ENCODE data around the gene CPNE6.

Gene CPNE6

GRCh38 chr14:24056800-24057184 lies 14.6 kb upstream of the CPNE6 start:
- no peak for TF ChIP-seq ZNF768 (tag by site-specific recombination; IDR thresholded peaks at IDR 0.05)
- no peak for TF ChIP-seq ZNF10 (tag by site-specific recombination; IDR thresholded peaks at IDR 0.05)
- no peak for TF ChIP-seq ZBTB21 (tag by site-specific recombination; IDR thresholded peaks at IDR 0.05)
- TF ChIP-seq ZNF843 (tag by site-specific recombination; IDR thresholded peaks at IDR 0.05) = no peak
- TF ChIP-seq PRDM6 (tag by site-specific recombination; IDR thresholded peaks at IDR 0.05) = no peak
- no peak for TF ChIP-seq ZNF18 (tag by site-specific recombination; IDR thresholded peaks at IDR 0.05)
- TF ChIP-seq PRDM10 (tag by site-specific recombination; IDR thresholded peaks at IDR 0.05) = no peak
- no peak for TF ChIP-seq ZNF366 (tag by site-specific recombination; conservative IDR thresholded peaks at IDR 0.05)
- TF ChIP-seq ZBTB17 (tag by site-specific recombination; IDR thresholded peaks at IDR 0.05) = no peak
- TF ChIP-seq BCL11A (tag by site-specific recombination; IDR thresholded peaks at IDR 0.05; ENCODE audit: low read depth) = no peak
- no peak for TF ChIP-seq ZNF214 (tag by site-specific recombination; IDR thresholded peaks at IDR 0.05; ENCODE audit: borderline replicate concordance)
- TF ChIP-seq TRIM28 (IDR thresholded peaks at IDR 0.05; ENCODE audit: borderline replicate concordance, low read length) = no peak
- Histone ChIP-seq H3K4me3 (ENCODE audit: low read depth, low read length) (no peak overlapping the region), H3K9me3 (ENCODE audit: control insufficient read depth, insufficient read depth, low read depth, low read length) (no peaks in the 10 kb centered on the region), H3K36me3 (ENCODE audit: control insufficient read depth in 2 of 2, insufficient read depth in 1 of 2, low read length in 2 of 2) (no peaks in the 10 kb centered on the region), H3K4me1 (ENCODE audit: control insufficient read depth, insufficient read depth, low read length) (no peaks in the 10 kb centered on the region), H3K27ac (ENCODE audit: extremely low read depth, low read depth, low read length) (no peak overlapping the region)
- ChIA-PET POLR2A (interaction anchor here (2.0 to 2.3 kb wide), 4 partner anchors 33 to 104 kb away, joined by 9 to 22 read pairs (median 17); partner anchors contain the start of genes IRF9 and PCK2), CTCF (interaction anchor here (0.6 to 8.9 kb wide), 12 partner anchors 13 to 251 kb away, joined by 3 to 247 read pairs (median 12); partner anchors contain the start of genes CIDEB, CPNE6, DCAF11 and IRF9)

- no peaks in the 10 kb centered on the region for H3K36me3 ChIP-seq (ENCODE audit: control insufficient read depth in 2 of 2, insufficient read depth in 1 of 2, low read length in 2 of 2)
- CTCF ChIA-PET = interaction anchor here (0.7 to 8.9 kb wide), 14 partner anchors 12 to 750 kb away, joined by 3 to 247 read pairs (median 15); partner anchors contain the start of genes CPNE6, DCAF11, IRF9 and NRL
- H3K4me1 ChIP-seq (ENCODE audit: control insufficient read depth, insufficient read depth, low read length) = no peaks in the 10 kb centered on the region
- H3K9me3 ChIP-seq (ENCODE audit: control insufficient read depth, insufficient read depth, low read depth, low read length) = no peaks in the 10 kb centered on the region
- H3K4me3 ChIP-seq (ENCODE audit: low read depth, low read length) = no peak overlapping the region
- POLR2A ChIA-PET = interaction anchor here (1.6 to 2.3 kb wide), 5 partner anchors 33 to 104 kb away, joined by 5 to 22 read pairs (median 17); partner anchors contain the start of genes IRF9 and PCK2
- H3K27ac ChIP-seq (ENCODE audit: extremely low read depth, low read depth, low read length) = no peak overlapping the region
- no peak for TF ChIP-seq ZNF324 (tag by site-specific recombination; IDR thresholded peaks at IDR 0.05)
- no peak for TF ChIP-seq PRDM1 (tag by site-specific recombination; IDR thresholded peaks at IDR 0.05)
- no peak for TF ChIP-seq ZSCAN5A (tag by site-specific recombination; IDR thresholded peaks at IDR 0.05)
- no peak for TF ChIP-seq IKZF3 (tag by site-specific recombination; IDR thresholded peaks at IDR 0.05)
- no peak for TF ChIP-seq ZNF514 (tag by site-specific recombination; IDR thresholded peaks at IDR 0.05)
- TF ChIP-seq PRDM6 (tag by site-specific recombination; IDR thresholded peaks at IDR 0.05) = no peak
- TF ChIP-seq ZNF830 (tag by site-specific recombination; IDR thresholded peaks at IDR 0.05; ENCODE audit: low read depth) = no peak
- no peak for TF ChIP-seq YY2 (tag by site-specific recombination; IDR thresholded peaks at IDR 0.05)
- no peak for TF ChIP-seq ZNF707 (tag by site-specific recombination; IDR thresholded peaks at IDR 0.05)
- TF ChIP-seq SP2 (tag by site-specific recombination; IDR thresholded peaks at IDR 0.05) = no peak
Observed at GRCh38 chr14:24057271-24057670, 14.1 kb upstream of the CPNE6 start.

All from HEK293 (cell line).